ENCODE measurements around the gene MSI2. TPM values are rescaled to one million over a fixed set of nuclear protein-coding genes. Genes with fewer than 3 reads are reported as not detected.

MSI2 gene
- total and polyA plus RNA-seq, 12 donors: 25.5 to 135 (median 121) TPM

DNA sequence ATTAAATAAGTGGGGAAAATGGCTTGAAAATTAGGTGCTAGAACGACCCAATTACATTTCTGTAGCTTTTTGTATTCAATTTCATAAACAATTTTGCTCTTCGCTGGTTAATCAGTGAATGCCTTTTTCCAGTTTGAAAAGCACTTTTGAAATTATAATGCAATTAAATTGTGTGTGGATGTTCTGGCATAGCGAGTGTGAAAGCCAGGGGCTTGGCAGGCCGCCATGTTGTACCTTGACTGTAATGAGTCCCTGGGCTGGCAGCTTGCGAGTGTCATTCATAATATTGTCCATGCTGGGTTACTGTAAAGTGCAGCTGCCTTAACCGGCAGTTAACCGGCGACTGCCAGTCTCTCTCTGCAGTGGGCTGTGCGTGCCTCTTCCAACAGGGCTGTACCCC is 310.9 kb downstream of the MSI2 start:
- Histone ChIP-seq H3K36me3 (peaks cover 0 to 12% (median 0%) of the 10 kb centered on the region in 9 donors), H3K4me1 (peaks cover 0 to 37% (median 17%) of the 10 kb centered on the region in 9 donors), H3K4me3 (no peak overlapping the region), H3K27me3 (no peaks in the 10 kb centered on the region), H3K9me3 (no peaks in the 10 kb centered on the region), H3K27ac (no peak overlapping the region)
- intact Hi-C loops (cut with DNase I): no loop called here
- ATAC-seq (peak in 1 of 8 donors; percentile 10), DNase-seq (peak; percentile 29 to 31)
- TF ChIP-seq, protein P1, sequence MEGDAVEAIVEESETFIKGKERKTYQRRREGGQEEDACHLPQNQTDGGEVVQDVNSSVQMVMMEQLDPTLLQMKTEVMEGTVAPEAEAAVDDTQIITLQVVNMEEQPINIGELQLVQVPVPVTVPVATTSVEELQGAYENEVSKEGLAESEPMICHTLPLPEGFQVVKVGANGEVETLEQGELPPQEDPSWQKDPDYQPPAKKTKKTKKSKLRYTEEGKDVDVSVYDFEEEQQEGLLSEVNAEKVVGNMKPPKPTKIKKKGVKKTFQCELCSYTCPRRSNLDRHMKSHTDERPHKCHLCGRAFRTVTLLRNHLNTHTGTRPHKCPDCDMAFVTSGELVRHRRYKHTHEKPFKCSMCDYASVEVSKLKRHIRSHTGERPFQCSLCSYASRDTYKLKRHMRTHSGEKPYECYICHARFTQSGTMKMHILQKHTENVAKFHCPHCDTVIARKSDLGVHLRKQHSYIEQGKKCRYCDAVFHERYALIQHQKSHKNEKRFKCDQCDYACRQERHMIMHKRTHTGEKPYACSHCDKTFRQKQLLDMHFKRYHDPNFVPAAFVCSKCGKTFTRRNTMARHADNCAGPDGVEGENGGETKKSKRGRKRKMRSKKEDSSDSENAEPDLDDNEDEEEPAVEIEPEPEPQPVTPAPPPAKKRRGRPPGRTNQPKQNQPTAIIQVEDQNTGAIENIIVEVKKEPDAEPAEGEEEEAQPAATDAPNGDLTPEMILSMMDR (IDR thresholded peaks at IDR 0.05): no peak
- WGBS, 2 donors: 72 to 79% methylated on average over 9 of the region's 9 CpGs

DNA sequence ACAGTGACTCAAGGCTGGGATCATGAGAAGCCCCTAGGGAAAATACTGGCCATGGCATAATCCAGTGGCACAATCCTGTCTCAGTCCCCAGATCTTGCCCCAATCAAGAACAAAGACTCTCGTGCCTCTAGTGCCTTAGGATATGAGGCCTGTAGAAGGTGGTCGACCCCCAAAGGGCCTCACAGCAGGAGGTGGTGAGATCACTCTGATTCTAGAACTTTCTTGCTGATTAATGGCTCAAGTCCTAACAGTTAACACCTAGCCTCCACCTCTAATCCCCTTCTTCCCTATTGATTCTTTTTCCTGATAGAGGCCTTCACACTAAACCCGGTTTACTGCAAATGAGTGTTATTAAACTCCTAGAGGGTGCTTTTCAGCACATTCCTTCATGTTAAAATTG is 312.0 kb downstream of the MSI2 start:
- Histone ChIP-seq H3K27ac (peak overlapping the region in 1 of 10 donors; percentile 6), H3K36me3 (peaks cover 0 to 12% (median 0%) of the 10 kb centered on the region in 9 donors), H3K4me1 (peaks cover 0 to 48% (median 28%) of the 10 kb centered on the region in 9 donors), H3K9me3 (no peaks in the 10 kb centered on the region), H3K27me3 (no peaks in the 10 kb centered on the region), H3K4me3 (no peak overlapping the region)
- DNase-seq (no peak), ATAC-seq (no peak)
- WGBS, 2 donors: 82% methylated on average over 3 of the region's 3 CpGs
- intact Hi-C loops (cut with DNase I): no loop called here
- TF ChIP-seq, protein P1 (IDR thresholded peaks at IDR 0.05): no peak

DNA sequence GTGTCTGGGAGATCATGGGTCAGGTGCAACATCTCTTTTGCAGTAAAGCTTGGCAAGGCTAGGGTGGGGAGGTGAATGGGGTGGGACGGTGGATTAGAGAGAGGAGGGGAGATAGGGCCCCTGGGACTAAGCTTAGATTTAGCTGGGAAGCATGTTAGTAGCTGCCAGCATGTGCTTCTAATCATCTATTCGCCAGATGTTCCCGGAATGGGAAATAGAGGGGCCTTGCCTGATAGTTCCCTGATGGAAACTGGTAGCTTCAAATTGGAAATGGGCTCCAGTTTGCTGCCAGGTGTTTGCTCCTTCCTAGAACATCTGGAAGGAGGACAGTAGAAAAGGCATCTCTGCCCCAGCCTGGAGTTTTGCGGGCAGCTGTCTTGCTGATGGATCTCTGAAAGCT is 312.7 kb downstream of the MSI2 start:
- Histone ChIP-seq H3K4me3 (no peak overlapping the region), H3K36me3 (peaks cover 0 to 12% (median 0%) of the 10 kb centered on the region in 9 donors), H3K27me3 (no peaks in the 10 kb centered on the region), H3K4me1 (peaks cover 3 to 55% (median 30%) of the 10 kb centered on the region in 9 donors), H3K9me3 (no peaks in the 10 kb centered on the region), H3K27ac (no peak overlapping the region)
- TF ChIP-seq, protein P1 (IDR thresholded peaks at IDR 0.05): no peak
- intact Hi-C loops (cut with DNase I): no loop called here
- ATAC-seq (no peak), DNase-seq (no peak)
- WGBS, 2 donors: 74 to 78% methylated on average over 4 of the region's 4 CpGs

DNA sequence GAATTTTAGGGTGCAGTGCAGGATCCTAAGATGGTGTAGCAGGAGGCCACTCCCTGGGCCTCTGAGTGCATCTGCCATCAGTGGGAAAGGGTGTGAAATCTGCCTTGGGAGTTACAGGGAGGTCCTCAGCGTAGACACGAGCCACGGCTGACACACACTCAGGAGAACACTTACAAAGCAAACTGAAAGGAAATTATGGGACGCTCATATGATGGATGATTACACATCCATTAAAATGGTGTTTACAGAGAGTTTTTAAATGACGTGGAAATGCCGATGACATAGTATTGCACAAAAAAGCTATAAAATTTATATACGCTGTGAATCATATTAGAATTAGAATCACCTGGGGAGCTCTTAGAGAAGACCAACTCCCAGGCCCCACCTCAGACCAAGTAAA is 313.5 kb downstream of the MSI2 start:
- DNase-seq (no peak), ATAC-seq (no peak)
- Histone ChIP-seq H3K27me3 (no peaks in the 10 kb centered on the region), H3K4me1 (peaks cover 3 to 62% (median 35%) of the 10 kb centered on the region in 9 donors), H3K36me3 (peaks cover 0 to 12% (median 0%) of the 10 kb centered on the region in 9 donors), H3K9me3 (no peaks in the 10 kb centered on the region), H3K4me3 (no peak overlapping the region), H3K27ac (no peak overlapping the region)
- WGBS, 2 donors: 98 to 99% methylated on average over 7 of the region's 7 CpGs
- intact Hi-C loops (cut with DNase I): loop anchor here in 1 of 10 donors (10.0 kb wide), 1 partner anchor 315 kb away; the partner anchor contains the start of gene MSI2
- TF ChIP-seq, protein P1 (IDR thresholded peaks at IDR 0.05): no peak
